H9 (cell line): Measurements from ENCODE around the gene CCNT1. TPM values are rescaled to one million over a fixed set of nuclear protein-coding genes. Genes with fewer than 3 reads are reported as not detected.

ENCODE experiments used
- DNase-seq: peaks from one replicate; pipeline ENCODE4 v3.0.0-alpha.2; 2017
- H2AFZ ChIP-seq: one replicate; pipeline ENCODE4 v1.6.1; 2013; ENCODE audit warnings: mild to moderate bottlenecking, low read length, control low read depth, moderate library complexity
- H2AK5ac ChIP-seq: 2 replicates; pipeline ENCODE4 v1.6.1; 2013; ENCODE audit warnings: low read length, control low read depth, mixed read lengths; ENCODE audit not compliant: insufficient read length
- H2BK120ac ChIP-seq: one replicate; pipeline ENCODE4 v1.6.1; 2013; ENCODE audit warnings: low read depth, mild to moderate bottlenecking, low read length, control low read depth, inconsistent platforms; ENCODE audit not compliant: poor library complexity, severe bottlenecking
- H2BK12ac ChIP-seq: 2 replicates; pipeline ENCODE4 v1.6.1; 2013; ENCODE audit warnings: low read length, control low read depth, mixed read lengths, low read depth; ENCODE audit not compliant: insufficient read length
- H2BK15ac ChIP-seq: 2 replicates; pipeline ENCODE4 v1.6.1; 2013; ENCODE audit warnings: low read depth, low read length, control low read depth
- H2BK20ac ChIP-seq: one replicate; pipeline ENCODE4 v1.6.1; 2013; ENCODE audit warnings: low read depth, mild to moderate bottlenecking, low read length, control low read depth, inconsistent platforms; ENCODE audit not compliant: poor library complexity, severe bottlenecking
- H2BK5ac ChIP-seq: 2 replicates; pipeline ENCODE4 v1.6.1; 2013; ENCODE audit warnings: low read length, control low read depth, mixed read lengths; ENCODE audit not compliant: insufficient read length
- H3K14ac ChIP-seq: 2 replicates; pipeline ENCODE4 v1.6.1; 2013; ENCODE audit warnings: low read length, control low read depth; ENCODE audit not compliant: insufficient read depth
- H3K18ac ChIP-seq: 2 replicates; pipeline ENCODE4 v1.6.1; 2013; ENCODE audit warnings: low read depth, mild to moderate bottlenecking, mixed read lengths, low read length, control low read depth; ENCODE audit not compliant: insufficient read length
- H3K23ac ChIP-seq: 2 replicates; pipeline ENCODE4 v1.6.1; 2013; ENCODE audit warnings: low read length, control low read depth, mixed read lengths, low read depth; ENCODE audit not compliant: insufficient read length
- H3K23me2 ChIP-seq: 2 replicates; pipeline ENCODE4 v1.6.1; 2013; ENCODE audit warnings: low read depth, mild to moderate bottlenecking, mixed read lengths, low read length, control low read depth; ENCODE audit not compliant: insufficient read length, poor library complexity, severe bottlenecking
- H3K27ac ChIP-seq: 2 replicates; pipeline ENCODE4 v1.5.1; 2013; ENCODE audit warnings: low read length, control low read depth, mixed read lengths, low read depth; ENCODE audit not compliant: insufficient read length
- H3K27me3 ChIP-seq: 2 replicates; pipeline ENCODE4 v1.6.1; 2013; ENCODE audit warnings: low read length, control low read depth, inconsistent platforms; ENCODE audit not compliant: insufficient read depth
- H3K4ac ChIP-seq: 2 replicates; pipeline ENCODE4 v1.6.1; 2013; ENCODE audit warnings: low read depth, mild to moderate bottlenecking, control low read depth, inconsistent platforms, low read length, moderate library complexity
- H3K4me1 ChIP-seq: 2 replicates; pipeline ENCODE4 v1.6.1; 2013; ENCODE audit warnings: low read length, control low read depth, inconsistent platforms; ENCODE audit not compliant: insufficient read depth
- H3K4me2 ChIP-seq: 2 replicates; pipeline ENCODE4 v1.6.1; 2013; ENCODE audit warnings: low read length, control low read depth, mixed read lengths; ENCODE audit not compliant: insufficient read length, insufficient read depth
- H3K56ac ChIP-seq: 2 replicates; pipeline ENCODE4 v1.6.1; 2013; ENCODE audit warnings: low read depth, mild to moderate bottlenecking, mixed read lengths, low read length, control low read depth; ENCODE audit not compliant: insufficient read length
- H3K79me1 ChIP-seq: 2 replicates; pipeline ENCODE4 v1.6.1; 2013; ENCODE audit warnings: low read depth, mild to moderate bottlenecking, moderate library complexity, low read length, control low read depth, inconsistent platforms; ENCODE audit not compliant: insufficient read depth, poor library complexity, severe bottlenecking
- H3K79me2 ChIP-seq: 2 replicates; pipeline ENCODE4 v1.6.1; 2013; ENCODE audit warnings: low read length, control low read depth, inconsistent platforms; ENCODE audit not compliant: insufficient read depth
- H3K9ac ChIP-seq: 2 replicates; pipeline ENCODE4 v1.6.1; 2013; ENCODE audit warnings: low read length, control low read depth, mixed read lengths; ENCODE audit not compliant: insufficient read length; ENCODE audit errors: extremely low read depth
- H3K9me3 ChIP-seq: one replicate; pipeline ENCODE4 v1.6.1; 2013; ENCODE audit warnings: low read depth, low read length, inconsistent platforms; ENCODE audit not compliant: control insufficient read depth
- H3T11ph ChIP-seq: one replicate; pipeline ENCODE4 v1.6.1; 2013; ENCODE audit warnings: mild to moderate bottlenecking, low read length, control low read depth, inconsistent platforms
- H4K20me1 ChIP-seq: one replicate; pipeline ENCODE4 v1.6.1; 2013; ENCODE audit not compliant: control insufficient read depth, insufficient read length, insufficient read depth
- H4K5ac ChIP-seq: 2 replicates; pipeline ENCODE4 v1.6.1; 2013; ENCODE audit warnings: low read depth, mild to moderate bottlenecking, mixed read lengths, low read length, control low read depth; ENCODE audit not compliant: insufficient read length
- H4K8ac ChIP-seq: replicated peaks from 2 replicates; pipeline ENCODE4 v1.6.1; 2013; ENCODE audit warnings: low read length, control low read depth, mixed read lengths, low read depth; ENCODE audit not compliant: insufficient read length
- H4K91ac ChIP-seq: 2 replicates; pipeline ENCODE4 v1.6.1; 2013; ENCODE audit warnings: low read depth, mild to moderate bottlenecking, moderate library complexity, mixed read lengths, low read length, control low read depth; ENCODE audit not compliant: insufficient read length
- H3K27ac Mint-ChIP-seq, 3 experiments: 2 replicates in 2 of 3; 3 replicates in 1 of 3; pipeline ENCODE4 v1.8.0; 2020 to 2021; ENCODE audit warnings: mixed read lengths in 3 of 3, mild to moderate bottlenecking in 1 of 3, moderate library complexity in 1 of 3
- H3K27me3 Mint-ChIP-seq: 2 replicates; pipeline ENCODE4 v1.8.0; 2021; ENCODE audit warnings: low read depth, mild to moderate bottlenecking, moderate library complexity, mixed read lengths
- H3K36me3 Mint-ChIP-seq, 3 experiments: 2 replicates in 2 of 3; 3 replicates in 1 of 3; pipeline ENCODE4 v1.8.0; 2020 to 2021; ENCODE audit warnings: low read depth in 3 of 3, mixed read lengths in 3 of 3; ENCODE audit not compliant: insufficient read depth in 1 of 3
- H3K4me1 Mint-ChIP-seq, 2 experiments: 2 replicates each; pipeline ENCODE4 v1.8.0; 2020; ENCODE audit warnings: mixed read lengths in 2 of 2
- H3K4me3 Mint-ChIP-seq, 2 experiments: 2 replicates in 1 of 2; 3 replicates in 1 of 2; pipeline ENCODE4 v1.8.0; 2020 to 2021; ENCODE audit warnings: mild to moderate bottlenecking in 2 of 2, mixed read lengths in 2 of 2, moderate library complexity in 1 of 2
- H3K9me3 Mint-ChIP-seq, 2 experiments: 2 replicates in 1 of 2; 3 replicates in 1 of 2; pipeline ENCODE4 v1.8.0; 2020; ENCODE audit warnings: mild to moderate bottlenecking in 2 of 2, mixed read lengths in 2 of 2, moderate library complexity in 1 of 2
- CTCF ChIP-seq: fragments of 200-600 bp; sonication (generic); conservative IDR thresholded peaks from 3 replicates; pipeline ENCODE4 v1.8.0; 2021; ENCODE audit warnings: antibody characterized with exemption, mild to moderate bottlenecking
- WGBS: extraction: QIAGEN DNeasy Blood & Tissue Kit; methylation state at CpG from one replicate; pipeline ENCODE4 v1.1.7; 2013; ENCODE audit warnings: missing lambda C conversion rate, low lambda C conversion rate, mixed read lengths; ENCODE audit not compliant: insufficient read length; ENCODE audit errors: extremely low coverage; 5-methylcytosine and 5-hydroxymethylcytosine counted together
- total RNA-seq: library from RNA; stranded (reverse); gene quantifications from 2 replicates; pipeline ENCODE4 v1.2.1, GENCODE V29; 2021

CCNT1 gene
- total RNA-seq, 1 experiment from 2014 or later = 53.1 TPM

- Histone ChIP-seq H4K20me1 (no peaks in the 10 kb centered on the region), H2BK120ac (no peak overlapping the region), H3K79me1 (no peaks in the 10 kb centered on the region), H3K56ac (no peak overlapping the region), H2BK20ac (peak overlapping the region; percentile 34), H2BK15ac (no peak overlapping the region), H2AK5ac (no peak overlapping the region), H4K8ac (no peak overlapping the region), H2BK12ac (no peak overlapping the region), H3K4ac (no peak overlapping the region), H3K4me2 (peak overlapping the region; percentile 61), H3K9ac (peak overlapping the region; percentile 67), H4K91ac (no peak overlapping the region), H3K18ac (peak overlapping the region; percentile 10), H2BK5ac (no peak overlapping the region), H3K79me2 (peaks cover 15% of the 10 kb centered on the region; the same call in 1 of the 2 replicates), H3T11ph (no peak overlapping the region), H4K5ac (no peak overlapping the region), H3K27me3 (no peaks in the 10 kb centered on the region), H3K23ac (no peak overlapping the region), H3K14ac (peak overlapping the region; percentile 83; the same call in 1 of the 2 replicates), H3K4me1 (no peaks in the 10 kb centered on the region; the same call in 1 of the 2 replicates), H3K27ac (peak overlapping the region; percentile 21), H3K23me2 (peaks cover 4% of the 10 kb centered on the region), H3K9me3 (no peaks in the 10 kb centered on the region), H2AFZ (peak overlapping the region; percentile 33)
- H3K27me3 Mint-ChIP-seq = peaks cover 2% of the 10 kb centered on the region; the same call in 1 of the 2 replicates
- DNase-seq = no peak
- peaks cover 21 to 25% of the 10 kb centered on the region in 2 experiments for H3K9me3 Mint-ChIP-seq
- no peak for TF ChIP-seq CTCF
- peaks cover 30 to 43% (median 41%) of the 10 kb centered on the region in 3 experiments for H3K36me3 Mint-ChIP-seq
- WGBS = no CpG with 5 or more reads among the region's 21 CpGs
- H3K4me1 Mint-ChIP-seq = peaks cover 9 to 11% of the 10 kb centered on the region in 2 experiments
- peak overlapping the region; percentile 88 to 97 for H3K4me3 Mint-ChIP-seq
- peak overlapping the region; percentile 96 to 100 (median 99) for H3K27ac Mint-ChIP-seq
Measured at GRCh38 chr12:48717252-48717695, 767 bp upstream of the CCNT1 start.
